CD4-positive, alpha-beta T cell treated with Interleukin-6 for 4 hours (primary cell): ENCODE results near the gene INTS6L.
"Not testable (repeated sequence)": the region's sequence is repeated elsewhere in the genome, so short reads cannot be mapped to it uniquely, and the experiment has no call there.

Experiments
- DNase-seq: peaks from one replicate; pipeline ENCODE4 v3.0.0-alpha.2; 2020; ENCODE audit warnings: mixed read lengths

The INTS6L gene

DNA sequence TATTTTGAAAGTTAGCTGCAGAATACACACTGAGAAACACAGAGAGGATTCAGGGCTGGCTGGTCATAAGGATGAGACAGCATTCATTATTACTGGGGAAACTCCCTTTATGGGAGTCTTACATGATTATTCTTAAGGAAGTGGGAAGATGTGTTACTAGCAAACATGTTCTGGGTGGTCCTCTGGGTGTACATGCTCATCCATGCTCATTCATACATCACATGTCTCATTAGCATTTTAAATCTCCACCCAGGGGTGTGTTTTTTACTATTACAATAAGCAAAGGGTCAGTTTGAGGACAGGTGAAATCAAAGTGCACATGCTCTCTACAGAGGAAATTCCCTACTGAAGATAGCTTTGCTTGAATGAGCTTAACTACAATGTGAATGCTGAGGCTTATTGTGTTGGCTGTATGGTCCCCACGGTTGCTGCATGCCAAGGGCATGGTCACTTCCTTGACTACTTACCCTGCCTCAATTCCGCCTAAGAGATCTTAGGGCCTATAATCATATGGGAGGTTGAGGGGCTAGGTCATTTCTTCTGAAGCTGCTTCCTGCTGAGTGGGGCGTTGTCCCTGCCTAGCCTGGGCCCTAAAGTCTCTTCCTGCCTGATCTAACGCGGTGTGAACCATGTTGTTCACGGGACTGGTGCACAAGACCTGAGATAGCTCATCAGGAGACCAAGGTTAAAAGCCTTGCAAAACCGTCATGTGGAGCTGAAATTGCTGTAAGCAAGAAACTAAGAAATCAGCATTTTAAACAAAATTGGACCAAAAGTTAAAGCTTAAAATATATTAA lies 104.1 kb downstream of the INTS6L start:
- DNase-seq = not testable (repeated sequence)

GRCh38 chrX:135625995-135626394 lies 105.5 kb downstream of the INTS6L start:
- no peak for DNase-seq

GRCh38 chrX:135629342-135629741 lies 108.9 kb downstream of the INTS6L start:
- DNase-seq = no peak
